Measurements from ENCODE around the gene AGMAT.

DNA sequence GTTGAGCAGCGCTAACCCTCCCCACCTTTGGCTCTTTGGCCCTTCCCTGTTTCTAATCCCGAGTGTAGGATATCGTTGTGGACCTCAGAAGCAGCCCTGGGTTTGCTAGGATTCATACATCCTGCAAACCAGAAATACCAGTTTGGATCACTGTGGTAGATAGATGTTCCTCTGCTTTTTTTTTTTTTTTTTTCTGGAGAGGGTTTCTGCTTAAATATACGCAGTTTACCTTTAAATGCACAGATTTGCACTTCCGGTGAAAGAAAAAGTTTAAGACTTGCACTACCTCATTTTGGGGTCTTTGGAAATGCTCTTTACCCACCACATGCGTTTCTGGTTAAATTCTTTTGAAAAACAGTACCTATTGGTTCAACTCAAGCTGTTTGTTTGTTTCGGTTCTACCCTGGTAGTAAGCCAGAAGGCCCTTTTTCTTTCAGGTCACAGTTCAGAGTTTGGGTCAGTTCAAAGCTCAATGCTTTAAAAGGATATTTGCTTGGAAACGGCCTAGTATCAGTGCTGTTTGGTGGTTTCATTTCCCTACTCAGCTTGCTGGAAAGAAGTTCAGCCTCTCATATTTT is 33.3 kb upstream of the AGMAT start:
- TF ChIP-seq, protein P1, sequence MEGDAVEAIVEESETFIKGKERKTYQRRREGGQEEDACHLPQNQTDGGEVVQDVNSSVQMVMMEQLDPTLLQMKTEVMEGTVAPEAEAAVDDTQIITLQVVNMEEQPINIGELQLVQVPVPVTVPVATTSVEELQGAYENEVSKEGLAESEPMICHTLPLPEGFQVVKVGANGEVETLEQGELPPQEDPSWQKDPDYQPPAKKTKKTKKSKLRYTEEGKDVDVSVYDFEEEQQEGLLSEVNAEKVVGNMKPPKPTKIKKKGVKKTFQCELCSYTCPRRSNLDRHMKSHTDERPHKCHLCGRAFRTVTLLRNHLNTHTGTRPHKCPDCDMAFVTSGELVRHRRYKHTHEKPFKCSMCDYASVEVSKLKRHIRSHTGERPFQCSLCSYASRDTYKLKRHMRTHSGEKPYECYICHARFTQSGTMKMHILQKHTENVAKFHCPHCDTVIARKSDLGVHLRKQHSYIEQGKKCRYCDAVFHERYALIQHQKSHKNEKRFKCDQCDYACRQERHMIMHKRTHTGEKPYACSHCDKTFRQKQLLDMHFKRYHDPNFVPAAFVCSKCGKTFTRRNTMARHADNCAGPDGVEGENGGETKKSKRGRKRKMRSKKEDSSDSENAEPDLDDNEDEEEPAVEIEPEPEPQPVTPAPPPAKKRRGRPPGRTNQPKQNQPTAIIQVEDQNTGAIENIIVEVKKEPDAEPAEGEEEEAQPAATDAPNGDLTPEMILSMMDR (IDR thresholded peaks at IDR 0.05) = no peak
- no peak for TF ChIP-seq POLR2A (IDR thresholded peaks at IDR 0.05)

Measured in esophagus squamous epithelium (tissue), 4 donors.